Panc1 (cell line): ENCODE measurements around the gene C13orf42. TPM values are rescaled to one million over a fixed set of nuclear protein-coding genes. Genes with fewer than 3 reads are reported as not detected.

ENCODE experiments used
- ATAC-seq: fragments of 200-7000 bp; cut with Tn5 transposase; 2 replicates; pipeline ENCODE4 v1.9.1; 2020; ENCODE audit warnings: mild to moderate bottlenecking, moderate library complexity
- BruUV-seq: library from RNA; stranded (reverse); fragments of 400-500 nt; replicated peaks from 2 replicates; lab custom pipeline; 2021; lab: Mats Ljungman, UMichigan
- CTCF ChIA-PET: fragments of 300-600 bp; sonication (Branson Sonifier 250); formaldehyde crosslinking; loops from one replicate; lab custom pipeline; 2022; ENCODE audit warnings: antibody characterized with exemption; lab: Charles Lee
- POLR2A ChIA-PET: fragments of 300-600 bp; sonication (Branson Sonifier 250); formaldehyde crosslinking; loops from one replicate; lab custom pipeline; 2022; ENCODE audit warnings: antibody characterized with exemption; lab: Charles Lee
- DNase-seq: peaks from one replicate; pipeline ENCODE4 v3.0.0-alpha.2; 2010; ENCODE audit warnings: low read depth, low spot score
- H3K27ac ChIP-seq: 2 replicates; pipeline ENCODE4 v1.5.1; 2011; ENCODE audit warnings: mild to moderate bottlenecking, low read length, inconsistent platforms
- H3K27me3 ChIP-seq: fragments of 200-500 bp; sonication (Bioruptor generic); 2 replicates; pipeline ENCODE4 v1.6.0; 2014; ENCODE audit warnings: low read length, inconsistent platforms; ENCODE audit not compliant: control insufficient read depth, insufficient read depth
- H3K36me3 ChIP-seq: fragments of 200-500 bp; sonication (Bioruptor generic); 2 replicates; pipeline ENCODE4 v1.5.1; 2014; ENCODE audit warnings: inconsistent platforms, mild to moderate bottlenecking, low read length, moderate library complexity; ENCODE audit not compliant: control insufficient read depth, insufficient read depth
- H3K4me1 ChIP-seq: 2 replicates; pipeline ENCODE4 v1.5.1; 2011; ENCODE audit warnings: inconsistent platforms, mild to moderate bottlenecking, low read length, moderate library complexity; ENCODE audit not compliant: control insufficient read depth, insufficient read depth
- H3K4me3 ChIP-seq, 2 experiments: 2 replicates each; pipeline ENCODE4 v1.5.1; 2011 to 2012; ENCODE audit warnings: low read depth in 2 of 2, low read length in 2 of 2, mild to moderate bottlenecking in 2 of 2, inconsistent platforms in 1 of 2, moderate library complexity in 1 of 2
- H3K9me3 ChIP-seq: fragments of 200-500 bp; sonication (Bioruptor generic); 2 replicates; pipeline ENCODE4 v1.5.1; 2014; ENCODE audit warnings: low read depth, mild to moderate bottlenecking, inconsistent platforms, low read length, moderate library complexity; ENCODE audit not compliant: control insufficient read depth, insufficient read depth
- POLR2AphosphoS5 ChIP-seq: IDR thresholded peaks from 2 replicates; pipeline ENCODE4 v1.6.1; 2012; ENCODE audit warnings: mild to moderate bottlenecking, low read depth, low read length, moderate library complexity
- SIN3A ChIP-seq: IDR thresholded peaks from 2 replicates; pipeline ENCODE4 v1.6.1; 2012; ENCODE audit warnings: low read depth, mild to moderate bottlenecking, low read length, moderate library complexity, borderline replicate concordance; ENCODE audit not compliant: insufficient read depth
- TCF7L2 ChIP-seq: IDR thresholded peaks from 2 replicates; pipeline ENCODE4 v1.6.1; 2011; ENCODE audit warnings: mild to moderate bottlenecking, low read depth, low read length, inconsistent platforms
- in situ Hi-C: cut with HindIII; loops from 2 replicates; pipeline ENCODE4 v1.10.0; 2016; ENCODE audit warnings: low sequenced_read_pairs, low pct_unique_long_range_greater_than_20kb
- intact Hi-C: fragments of 100-400 bp; cut with micrococcal nuclease; formaldehyde crosslinking; loops from one replicate; pipeline ENCODE4 v1.10.0; 2022; ENCODE audit not compliant: unreplicated experiment
- total RNA-seq: library from RNA; stranded (reverse); gene quantifications from one replicate; pipeline ENCODE4 v1.2.1, GENCODE V29; 2021; ENCODE audit not compliant: unreplicated experiment
- TF ChIP-seq, protein P1 (sequence below): fragments of 450-650 bp; IDR thresholded peaks from 2 replicates; pipeline ENCODE4 v1.5.1; 2017; ENCODE audit warnings: mild to moderate bottlenecking
- TF ChIP-seq, protein P2 (sequence below), 2 experiments: IDR thresholded peaks; 2 replicates each; pipeline ENCODE4 v1.6.1; 2011 to 2012; ENCODE audit warnings: low read depth in 2 of 2, control low read depth in 1 of 2, low read length in 1 of 2, mild to moderate bottlenecking in 1 of 2, moderate library complexity in 1 of 2; ENCODE audit not compliant: insufficient read depth in 1 of 2

Gene C13orf42
- total RNA-seq, 1 experiment from 2014 or later, result not detected

DNA sequence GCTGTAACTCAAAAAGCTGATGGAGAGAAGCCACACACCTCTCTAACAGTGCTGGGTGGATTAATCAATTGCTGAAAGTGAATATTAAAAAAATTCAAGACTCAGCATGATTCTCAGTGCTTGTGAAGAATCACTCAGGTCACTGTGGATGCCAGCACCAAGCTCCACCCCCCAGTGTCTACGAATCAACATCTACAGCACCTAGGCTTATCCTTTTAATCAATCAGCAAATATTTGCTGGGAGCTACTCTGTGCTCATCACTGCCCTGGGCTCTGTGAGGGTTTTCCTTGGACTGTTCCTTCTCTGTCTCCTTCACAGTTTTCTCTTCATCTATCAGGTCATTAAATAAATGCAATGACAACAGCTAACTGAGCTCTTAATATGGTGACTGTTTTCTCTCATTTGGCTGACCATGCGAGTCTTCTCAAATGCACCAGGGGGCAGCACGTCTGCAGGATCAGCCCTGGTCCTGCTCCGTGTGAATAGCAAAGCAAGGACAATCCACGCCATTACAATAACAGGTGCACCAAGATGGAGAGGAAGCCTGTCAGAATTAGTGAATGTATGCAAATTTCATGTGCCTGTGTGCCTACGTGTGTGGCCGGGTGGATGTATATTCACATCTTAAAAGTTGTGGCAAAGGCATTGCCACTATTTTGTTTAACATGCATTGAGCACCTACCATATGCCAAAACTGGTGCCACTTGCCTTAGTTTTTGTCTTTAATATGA, 14.6 kb upstream of the C13orf42 start:
- Histone ChIP-seq H3K4me1 (no peaks in the 10 kb centered on the region), H3K27ac (no peak overlapping the region), H3K27me3 (peaks cover 4% of the 10 kb centered on the region), H3K36me3 (no peaks in the 10 kb centered on the region), H3K4me3 (no peak overlapping the region), H3K9me3 (no peaks in the 10 kb centered on the region)
- ChIA-PET POLR2A (no interaction called here), CTCF (interaction anchor here (0.6 to 1.8 kb wide), 4 partner anchors 160 to 672 kb away, joined by 3 to 14 read pairs (median 4); no protein-coding TSS in a partner anchor)
- intact Hi-C loops (loop anchor here (2.0 kb wide), 1 partner anchor 161 kb away; no protein-coding TSS in a partner anchor), in situ Hi-C loops (no loop called here)
- DNase-seq (peak; percentile 36), ATAC-seq (peak; percentile 84)
- TF ChIP-seq, protein P1, sequence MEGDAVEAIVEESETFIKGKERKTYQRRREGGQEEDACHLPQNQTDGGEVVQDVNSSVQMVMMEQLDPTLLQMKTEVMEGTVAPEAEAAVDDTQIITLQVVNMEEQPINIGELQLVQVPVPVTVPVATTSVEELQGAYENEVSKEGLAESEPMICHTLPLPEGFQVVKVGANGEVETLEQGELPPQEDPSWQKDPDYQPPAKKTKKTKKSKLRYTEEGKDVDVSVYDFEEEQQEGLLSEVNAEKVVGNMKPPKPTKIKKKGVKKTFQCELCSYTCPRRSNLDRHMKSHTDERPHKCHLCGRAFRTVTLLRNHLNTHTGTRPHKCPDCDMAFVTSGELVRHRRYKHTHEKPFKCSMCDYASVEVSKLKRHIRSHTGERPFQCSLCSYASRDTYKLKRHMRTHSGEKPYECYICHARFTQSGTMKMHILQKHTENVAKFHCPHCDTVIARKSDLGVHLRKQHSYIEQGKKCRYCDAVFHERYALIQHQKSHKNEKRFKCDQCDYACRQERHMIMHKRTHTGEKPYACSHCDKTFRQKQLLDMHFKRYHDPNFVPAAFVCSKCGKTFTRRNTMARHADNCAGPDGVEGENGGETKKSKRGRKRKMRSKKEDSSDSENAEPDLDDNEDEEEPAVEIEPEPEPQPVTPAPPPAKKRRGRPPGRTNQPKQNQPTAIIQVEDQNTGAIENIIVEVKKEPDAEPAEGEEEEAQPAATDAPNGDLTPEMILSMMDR, result peak; percentile 79
- TF ChIP-seq SIN3A, result no peak
- no TSS peak for BruUV-seq

DNA sequence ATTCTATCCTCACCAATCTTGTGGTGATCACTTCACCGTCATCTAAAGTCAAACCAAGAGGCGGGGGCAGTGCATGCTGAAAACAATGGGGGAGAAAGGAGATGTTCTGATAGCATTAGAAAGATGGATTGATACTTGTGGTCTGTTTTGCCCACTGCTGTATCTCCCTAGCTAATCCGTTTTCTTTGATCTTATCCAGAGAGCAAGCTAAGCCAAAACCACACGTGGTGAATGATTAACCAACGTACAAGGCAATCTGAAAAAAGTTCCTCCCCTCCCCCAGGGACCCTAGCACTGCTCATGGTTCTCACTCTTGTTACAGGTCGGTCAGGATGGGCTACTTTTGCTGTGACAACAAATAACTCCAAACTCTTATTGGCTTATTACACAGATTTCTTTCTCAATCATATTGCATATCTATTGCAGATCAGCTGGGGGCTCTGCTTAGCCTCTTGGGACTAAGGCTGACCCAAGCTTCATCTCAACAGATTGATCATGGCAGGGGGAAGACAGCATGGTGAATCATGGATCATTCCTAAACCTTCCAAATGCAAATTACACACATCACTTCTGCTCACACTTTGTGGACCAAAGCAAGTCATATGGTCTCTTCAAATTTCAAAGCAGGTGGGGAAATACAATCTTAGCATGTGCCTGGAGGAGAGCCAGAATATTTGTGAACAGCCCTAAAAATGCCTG, 11.9 kb upstream of the C13orf42 start:
- Histone ChIP-seq H3K9me3 (no peaks in the 10 kb centered on the region), H3K27ac (no peak overlapping the region), H3K27me3 (peaks cover 4% of the 10 kb centered on the region), H3K36me3 (no peaks in the 10 kb centered on the region), H3K4me3 (no peak overlapping the region), H3K4me1 (no peaks in the 10 kb centered on the region)
- TF ChIP-seq, protein P2, sequence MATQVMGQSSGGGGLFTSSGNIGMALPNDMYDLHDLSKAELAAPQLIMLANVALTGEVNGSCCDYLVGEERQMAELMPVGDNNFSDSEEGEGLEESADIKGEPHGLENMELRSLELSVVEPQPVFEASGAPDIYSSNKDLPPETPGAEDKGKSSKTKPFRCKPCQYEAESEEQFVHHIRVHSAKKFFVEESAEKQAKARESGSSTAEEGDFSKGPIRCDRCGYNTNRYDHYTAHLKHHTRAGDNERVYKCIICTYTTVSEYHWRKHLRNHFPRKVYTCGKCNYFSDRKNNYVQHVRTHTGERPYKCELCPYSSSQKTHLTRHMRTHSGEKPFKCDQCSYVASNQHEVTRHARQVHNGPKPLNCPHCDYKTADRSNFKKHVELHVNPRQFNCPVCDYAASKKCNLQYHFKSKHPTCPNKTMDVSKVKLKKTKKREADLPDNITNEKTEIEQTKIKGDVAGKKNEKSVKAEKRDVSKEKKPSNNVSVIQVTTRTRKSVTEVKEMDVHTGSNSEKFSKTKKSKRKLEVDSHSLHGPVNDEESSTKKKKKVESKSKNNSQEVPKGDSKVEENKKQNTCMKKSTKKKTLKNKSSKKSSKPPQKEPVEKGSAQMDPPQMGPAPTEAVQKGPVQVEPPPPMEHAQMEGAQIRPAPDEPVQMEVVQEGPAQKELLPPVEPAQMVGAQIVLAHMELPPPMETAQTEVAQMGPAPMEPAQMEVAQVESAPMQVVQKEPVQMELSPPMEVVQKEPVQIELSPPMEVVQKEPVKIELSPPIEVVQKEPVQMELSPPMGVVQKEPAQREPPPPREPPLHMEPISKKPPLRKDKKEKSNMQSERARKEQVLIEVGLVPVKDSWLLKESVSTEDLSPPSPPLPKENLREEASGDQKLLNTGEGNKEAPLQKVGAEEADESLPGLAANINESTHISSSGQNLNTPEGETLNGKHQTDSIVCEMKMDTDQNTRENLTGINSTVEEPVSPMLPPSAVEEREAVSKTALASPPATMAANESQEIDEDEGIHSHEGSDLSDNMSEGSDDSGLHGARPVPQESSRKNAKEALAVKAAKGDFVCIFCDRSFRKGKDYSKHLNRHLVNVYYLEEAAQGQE (IDR thresholded peaks at IDR 0.05; ENCODE audit: insufficient read depth in 1 of 2, low read depth in 2 of 2, low read length in 1 of 2), result no peak
- TF ChIP-seq POLR2AphosphoS5, result no peak
- TF ChIP-seq SIN3A, result no peak
- TF ChIP-seq, protein P1, result no peak
- TF ChIP-seq TCF7L2, result no peak
- CTCF ChIA-PET, result interaction anchor here (0.5 to 1.1 kb wide), 3 partner anchors 80 to 675 kb away, joined by 3 to 4 read pairs (median 3); no protein-coding TSS in a partner anchor
- intact Hi-C loops (no loop called here), in situ Hi-C loops (no loop called here)
- BruUV-seq, result no TSS peak
- no peak for ATAC-seq
- POLR2A ChIA-PET, result no interaction called here
- DNase-seq, result no peak
